ENCODE measurements around the gene SCN3A.

DNA sequence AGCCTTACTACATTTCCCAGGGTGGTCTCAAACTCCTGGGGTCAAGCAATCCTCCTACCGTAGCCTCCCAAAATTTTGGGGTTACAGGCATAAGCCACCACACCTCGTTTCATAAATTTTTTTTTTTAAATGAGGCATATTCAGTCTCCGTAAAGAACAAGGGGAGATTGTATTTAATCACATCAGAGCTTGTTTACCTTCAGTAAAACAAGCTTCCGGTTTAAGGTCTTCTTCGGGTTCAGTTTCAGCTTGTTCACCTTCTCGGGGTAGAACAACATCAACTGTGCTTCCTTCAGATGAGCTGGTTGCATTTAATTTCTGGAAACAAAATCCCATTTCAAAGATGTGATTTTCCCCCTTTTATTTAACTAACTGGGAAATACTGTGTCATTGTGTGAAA lies 88.6 kb downstream of the SCN3A start:
- TF ChIP-seq, protein P1, sequence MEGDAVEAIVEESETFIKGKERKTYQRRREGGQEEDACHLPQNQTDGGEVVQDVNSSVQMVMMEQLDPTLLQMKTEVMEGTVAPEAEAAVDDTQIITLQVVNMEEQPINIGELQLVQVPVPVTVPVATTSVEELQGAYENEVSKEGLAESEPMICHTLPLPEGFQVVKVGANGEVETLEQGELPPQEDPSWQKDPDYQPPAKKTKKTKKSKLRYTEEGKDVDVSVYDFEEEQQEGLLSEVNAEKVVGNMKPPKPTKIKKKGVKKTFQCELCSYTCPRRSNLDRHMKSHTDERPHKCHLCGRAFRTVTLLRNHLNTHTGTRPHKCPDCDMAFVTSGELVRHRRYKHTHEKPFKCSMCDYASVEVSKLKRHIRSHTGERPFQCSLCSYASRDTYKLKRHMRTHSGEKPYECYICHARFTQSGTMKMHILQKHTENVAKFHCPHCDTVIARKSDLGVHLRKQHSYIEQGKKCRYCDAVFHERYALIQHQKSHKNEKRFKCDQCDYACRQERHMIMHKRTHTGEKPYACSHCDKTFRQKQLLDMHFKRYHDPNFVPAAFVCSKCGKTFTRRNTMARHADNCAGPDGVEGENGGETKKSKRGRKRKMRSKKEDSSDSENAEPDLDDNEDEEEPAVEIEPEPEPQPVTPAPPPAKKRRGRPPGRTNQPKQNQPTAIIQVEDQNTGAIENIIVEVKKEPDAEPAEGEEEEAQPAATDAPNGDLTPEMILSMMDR (IDR thresholded peaks at IDR 0.05; ENCODE audit: low read depth, low read length, poor library complexity, severe bottlenecking) = no peak
- TF ChIP-seq EZH2phosphoT487 (IDR thresholded peaks at IDR 0.05; ENCODE audit: borderline replicate concordance, low read length) = no peak

Measured in DOHH2 (cell line).